H9 (cell line): ENCODE data around the gene ZBTB20. TPM values are rescaled to one million over a fixed set of nuclear protein-coding genes. Genes with fewer than 3 reads are reported as not detected.

ENCODE experiments used
- DNase-seq: peaks from one replicate; pipeline ENCODE4 v3.0.0-alpha.2; 2017
- H2AFZ ChIP-seq: one replicate; pipeline ENCODE4 v1.6.1; 2013; ENCODE audit warnings: mild to moderate bottlenecking, low read length, control low read depth, moderate library complexity
- H2AK5ac ChIP-seq: 2 replicates; pipeline ENCODE4 v1.6.1; 2013; ENCODE audit warnings: low read length, control low read depth, mixed read lengths; ENCODE audit not compliant: insufficient read length
- H2BK120ac ChIP-seq: one replicate; pipeline ENCODE4 v1.6.1; 2013; ENCODE audit warnings: low read depth, mild to moderate bottlenecking, low read length, control low read depth, inconsistent platforms; ENCODE audit not compliant: poor library complexity, severe bottlenecking
- H2BK12ac ChIP-seq: 2 replicates; pipeline ENCODE4 v1.6.1; 2013; ENCODE audit warnings: low read length, control low read depth, mixed read lengths, low read depth; ENCODE audit not compliant: insufficient read length
- H2BK15ac ChIP-seq: 2 replicates; pipeline ENCODE4 v1.6.1; 2013; ENCODE audit warnings: low read depth, low read length, control low read depth
- H2BK20ac ChIP-seq: one replicate; pipeline ENCODE4 v1.6.1; 2013; ENCODE audit warnings: low read depth, mild to moderate bottlenecking, low read length, control low read depth, inconsistent platforms; ENCODE audit not compliant: poor library complexity, severe bottlenecking
- H2BK5ac ChIP-seq: 2 replicates; pipeline ENCODE4 v1.6.1; 2013; ENCODE audit warnings: low read length, control low read depth, mixed read lengths; ENCODE audit not compliant: insufficient read length
- H3K14ac ChIP-seq: 2 replicates; pipeline ENCODE4 v1.6.1; 2013; ENCODE audit warnings: low read length, control low read depth; ENCODE audit not compliant: insufficient read depth
- H3K18ac ChIP-seq: 2 replicates; pipeline ENCODE4 v1.6.1; 2013; ENCODE audit warnings: low read depth, mild to moderate bottlenecking, mixed read lengths, low read length, control low read depth; ENCODE audit not compliant: insufficient read length
- H3K23ac ChIP-seq: 2 replicates; pipeline ENCODE4 v1.6.1; 2013; ENCODE audit warnings: low read length, control low read depth, mixed read lengths, low read depth; ENCODE audit not compliant: insufficient read length
- H3K23me2 ChIP-seq: 2 replicates; pipeline ENCODE4 v1.6.1; 2013; ENCODE audit warnings: low read depth, mild to moderate bottlenecking, mixed read lengths, low read length, control low read depth; ENCODE audit not compliant: insufficient read length, poor library complexity, severe bottlenecking
- H3K27ac ChIP-seq: 2 replicates; pipeline ENCODE4 v1.5.1; 2013; ENCODE audit warnings: low read length, control low read depth, mixed read lengths, low read depth; ENCODE audit not compliant: insufficient read length
- H3K27me3 ChIP-seq: 2 replicates; pipeline ENCODE4 v1.6.1; 2013; ENCODE audit warnings: low read length, control low read depth, inconsistent platforms; ENCODE audit not compliant: insufficient read depth
- H3K4ac ChIP-seq: 2 replicates; pipeline ENCODE4 v1.6.1; 2013; ENCODE audit warnings: low read depth, mild to moderate bottlenecking, control low read depth, inconsistent platforms, low read length, moderate library complexity
- H3K4me1 ChIP-seq: 2 replicates; pipeline ENCODE4 v1.6.1; 2013; ENCODE audit warnings: low read length, control low read depth, inconsistent platforms; ENCODE audit not compliant: insufficient read depth
- H3K4me2 ChIP-seq: 2 replicates; pipeline ENCODE4 v1.6.1; 2013; ENCODE audit warnings: low read length, control low read depth, mixed read lengths; ENCODE audit not compliant: insufficient read length, insufficient read depth
- H3K56ac ChIP-seq: 2 replicates; pipeline ENCODE4 v1.6.1; 2013; ENCODE audit warnings: low read depth, mild to moderate bottlenecking, mixed read lengths, low read length, control low read depth; ENCODE audit not compliant: insufficient read length
- H3K79me1 ChIP-seq: 2 replicates; pipeline ENCODE4 v1.6.1; 2013; ENCODE audit warnings: low read depth, mild to moderate bottlenecking, moderate library complexity, low read length, control low read depth, inconsistent platforms; ENCODE audit not compliant: insufficient read depth, poor library complexity, severe bottlenecking
- H3K79me2 ChIP-seq: 2 replicates; pipeline ENCODE4 v1.6.1; 2013; ENCODE audit warnings: low read length, control low read depth, inconsistent platforms; ENCODE audit not compliant: insufficient read depth
- H3K9ac ChIP-seq: 2 replicates; pipeline ENCODE4 v1.6.1; 2013; ENCODE audit warnings: low read length, control low read depth, mixed read lengths; ENCODE audit not compliant: insufficient read length; ENCODE audit errors: extremely low read depth
- H3K9me3 ChIP-seq: one replicate; pipeline ENCODE4 v1.6.1; 2013; ENCODE audit warnings: low read depth, low read length, inconsistent platforms; ENCODE audit not compliant: control insufficient read depth
- H3T11ph ChIP-seq: one replicate; pipeline ENCODE4 v1.6.1; 2013; ENCODE audit warnings: mild to moderate bottlenecking, low read length, control low read depth, inconsistent platforms
- H4K20me1 ChIP-seq: one replicate; pipeline ENCODE4 v1.6.1; 2013; ENCODE audit not compliant: control insufficient read depth, insufficient read length, insufficient read depth
- H4K5ac ChIP-seq: 2 replicates; pipeline ENCODE4 v1.6.1; 2013; ENCODE audit warnings: low read depth, mild to moderate bottlenecking, mixed read lengths, low read length, control low read depth; ENCODE audit not compliant: insufficient read length
- H4K8ac ChIP-seq: replicated peaks from 2 replicates; pipeline ENCODE4 v1.6.1; 2013; ENCODE audit warnings: low read length, control low read depth, mixed read lengths, low read depth; ENCODE audit not compliant: insufficient read length
- H4K91ac ChIP-seq: 2 replicates; pipeline ENCODE4 v1.6.1; 2013; ENCODE audit warnings: low read depth, mild to moderate bottlenecking, moderate library complexity, mixed read lengths, low read length, control low read depth; ENCODE audit not compliant: insufficient read length
- H3K27ac Mint-ChIP-seq, 3 experiments: 2 replicates in 2 of 3; 3 replicates in 1 of 3; pipeline ENCODE4 v1.8.0; 2020 to 2021; ENCODE audit warnings: mixed read lengths in 3 of 3, mild to moderate bottlenecking in 1 of 3, moderate library complexity in 1 of 3
- H3K27me3 Mint-ChIP-seq: 2 replicates; pipeline ENCODE4 v1.8.0; 2021; ENCODE audit warnings: low read depth, mild to moderate bottlenecking, moderate library complexity, mixed read lengths
- H3K36me3 Mint-ChIP-seq, 3 experiments: 2 replicates in 2 of 3; 3 replicates in 1 of 3; pipeline ENCODE4 v1.8.0; 2020 to 2021; ENCODE audit warnings: low read depth in 3 of 3, mixed read lengths in 3 of 3; ENCODE audit not compliant: insufficient read depth in 1 of 3
- H3K4me1 Mint-ChIP-seq, 2 experiments: 2 replicates each; pipeline ENCODE4 v1.8.0; 2020; ENCODE audit warnings: mixed read lengths in 2 of 2
- H3K4me3 Mint-ChIP-seq, 2 experiments: 2 replicates in 1 of 2; 3 replicates in 1 of 2; pipeline ENCODE4 v1.8.0; 2020 to 2021; ENCODE audit warnings: mild to moderate bottlenecking in 2 of 2, mixed read lengths in 2 of 2, moderate library complexity in 1 of 2
- H3K9me3 Mint-ChIP-seq, 2 experiments: 2 replicates in 1 of 2; 3 replicates in 1 of 2; pipeline ENCODE4 v1.8.0; 2020; ENCODE audit warnings: mild to moderate bottlenecking in 2 of 2, mixed read lengths in 2 of 2, moderate library complexity in 1 of 2
- WGBS: extraction: QIAGEN DNeasy Blood & Tissue Kit; methylation state at CpG from one replicate; pipeline ENCODE4 v1.1.7; 2013; ENCODE audit warnings: missing lambda C conversion rate, low lambda C conversion rate, mixed read lengths; ENCODE audit not compliant: insufficient read length; ENCODE audit errors: extremely low coverage; 5-methylcytosine and 5-hydroxymethylcytosine counted together
- total RNA-seq: library from RNA; stranded (reverse); gene quantifications from 2 replicates; pipeline ENCODE4 v1.2.1, GENCODE V29; 2021
- TF ChIP-seq, protein P1 (sequence below): fragments of 200-600 bp; sonication (generic); conservative IDR thresholded peaks from 3 replicates; pipeline ENCODE4 v1.8.0; 2021; ENCODE audit warnings: antibody characterized with exemption, mild to moderate bottlenecking

Gene ZBTB20
- total RNA-seq, 1 experiment from 2014 or later = 0.70 TPM

DNA sequence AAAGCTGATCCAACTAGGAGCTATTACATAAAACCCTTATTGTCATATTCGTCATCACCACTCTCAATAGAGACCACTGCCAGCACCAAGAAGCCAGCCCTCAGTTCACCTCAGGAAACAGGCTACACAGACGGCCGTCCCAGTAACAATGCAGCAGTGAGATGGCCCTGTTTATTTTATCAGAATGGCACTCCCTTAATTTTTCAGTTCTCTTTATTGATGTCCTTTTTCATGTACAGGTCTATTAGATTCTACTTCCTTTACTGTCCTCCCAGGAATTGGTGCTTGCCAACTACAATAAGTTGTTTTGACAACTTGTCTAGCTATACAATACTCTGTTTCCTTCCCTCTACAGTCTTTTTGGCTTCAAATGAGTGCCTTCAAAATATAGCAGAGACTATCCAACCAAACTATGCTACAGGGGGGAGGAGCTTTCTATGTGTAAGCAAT, 272.5 kb downstream of the ZBTB20 start:
- H3T11ph ChIP-seq = no peak overlapping the region
- H4K8ac ChIP-seq = no peak overlapping the region
- H3K23me2 ChIP-seq = no peaks in the 10 kb centered on the region
- H4K20me1 ChIP-seq = no peaks in the 10 kb centered on the region
- H2BK120ac ChIP-seq = no peak overlapping the region
- H3K18ac ChIP-seq = no peak overlapping the region
- no peak overlapping the region for H3K27ac ChIP-seq
- no peak overlapping the region for H2BK5ac ChIP-seq
- no peak overlapping the region for H2AK5ac ChIP-seq
- no peak for DNase-seq
- WGBS = no CpG with 5 or more reads among the region's 3 CpGs
- H3K27me3 ChIP-seq = no peaks in the 10 kb centered on the region
- H3K4me1 ChIP-seq = no peaks in the 10 kb centered on the region
- no peak overlapping the region for H3K9ac ChIP-seq
- Mint-ChIP-seq H3K36me3 (no peaks in the 10 kb centered on the region), H3K4me3 (no peak overlapping the region), H3K27ac (no peak overlapping the region), H3K27me3 (no peaks in the 10 kb centered on the region), H3K4me1 (peaks cover 24 to 30% of the 10 kb centered on the region in 2 experiments), H3K9me3 (no peaks in the 10 kb centered on the region)
- H3K79me2 ChIP-seq = no peaks in the 10 kb centered on the region
- H2BK12ac ChIP-seq = no peak overlapping the region
- no peak overlapping the region for H3K23ac ChIP-seq
- H2BK20ac ChIP-seq = no peak overlapping the region
- H3K14ac ChIP-seq = no peak overlapping the region
- no peak overlapping the region for H2AFZ ChIP-seq
- H3K4me2 ChIP-seq = no peak overlapping the region
- no peaks in the 10 kb centered on the region for H3K9me3 ChIP-seq
- TF ChIP-seq, protein P1, sequence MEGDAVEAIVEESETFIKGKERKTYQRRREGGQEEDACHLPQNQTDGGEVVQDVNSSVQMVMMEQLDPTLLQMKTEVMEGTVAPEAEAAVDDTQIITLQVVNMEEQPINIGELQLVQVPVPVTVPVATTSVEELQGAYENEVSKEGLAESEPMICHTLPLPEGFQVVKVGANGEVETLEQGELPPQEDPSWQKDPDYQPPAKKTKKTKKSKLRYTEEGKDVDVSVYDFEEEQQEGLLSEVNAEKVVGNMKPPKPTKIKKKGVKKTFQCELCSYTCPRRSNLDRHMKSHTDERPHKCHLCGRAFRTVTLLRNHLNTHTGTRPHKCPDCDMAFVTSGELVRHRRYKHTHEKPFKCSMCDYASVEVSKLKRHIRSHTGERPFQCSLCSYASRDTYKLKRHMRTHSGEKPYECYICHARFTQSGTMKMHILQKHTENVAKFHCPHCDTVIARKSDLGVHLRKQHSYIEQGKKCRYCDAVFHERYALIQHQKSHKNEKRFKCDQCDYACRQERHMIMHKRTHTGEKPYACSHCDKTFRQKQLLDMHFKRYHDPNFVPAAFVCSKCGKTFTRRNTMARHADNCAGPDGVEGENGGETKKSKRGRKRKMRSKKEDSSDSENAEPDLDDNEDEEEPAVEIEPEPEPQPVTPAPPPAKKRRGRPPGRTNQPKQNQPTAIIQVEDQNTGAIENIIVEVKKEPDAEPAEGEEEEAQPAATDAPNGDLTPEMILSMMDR = no peak
- H3K56ac ChIP-seq = no peak overlapping the region
- H3K4ac ChIP-seq = no peak overlapping the region
- H4K5ac ChIP-seq = no peak overlapping the region
- no peak overlapping the region for H4K91ac ChIP-seq
- H2BK15ac ChIP-seq = no peak overlapping the region
- H3K79me1 ChIP-seq = no peaks in the 10 kb centered on the region
